Endothelial cell of umbilical vein (primary cell): ENCODE measurements around the gene ATXN1.

Source experiments
- CTCF ChIP-seq, 2 donors: IDR thresholded peaks; 1 replicate in 1 of 2; 2 replicates in 1 of 2; pipeline ENCODE4 v1.5.1; 2011; ENCODE audit warnings: low read length in 2 of 2, mild to moderate bottlenecking in 2 of 2, moderate library complexity in 2 of 2, control low read depth in 1 of 2, inconsistent platforms in 1 of 2, low read depth in 1 of 2; ENCODE audit not compliant: insufficient read depth in 1 of 2; ENCODE audit errors: extremely low read depth in 1 of 2
- EZH2 ChIP-seq: IDR thresholded peaks from 2 replicates; pipeline ENCODE4 v1.6.1; 2012; ENCODE audit warnings: borderline replicate concordance, low read depth, mild to moderate bottlenecking, moderate library complexity, low read length, inconsistent platforms; ENCODE audit not compliant: severe bottlenecking
- JUN ChIP-seq: IDR thresholded peaks from 2 replicates; pipeline ENCODE4 v1.6.1; 2011; ENCODE audit warnings: borderline replicate concordance, low read depth; ENCODE audit not compliant: insufficient read length, insufficient read depth
- POLR2A ChIP-seq: IDR thresholded peaks from 2 replicates; pipeline ENCODE4 v1.6.1; 2012; ENCODE audit warnings: low read depth, mild to moderate bottlenecking, control low read depth, low read length
- POLR2AphosphoS5 ChIP-seq: IDR thresholded peaks from 2 replicates; pipeline ENCODE4 v1.6.1; 2012; ENCODE audit warnings: low read depth, mild to moderate bottlenecking, control low read depth, low read length, moderate library complexity; ENCODE audit not compliant: insufficient read depth
- TF ChIP-seq, protein P1 (sequence below): IDR thresholded peaks from 2 replicates; pipeline ENCODE4 v1.6.1; 2011; ENCODE audit not compliant: insufficient read depth, insufficient read length

DNA sequence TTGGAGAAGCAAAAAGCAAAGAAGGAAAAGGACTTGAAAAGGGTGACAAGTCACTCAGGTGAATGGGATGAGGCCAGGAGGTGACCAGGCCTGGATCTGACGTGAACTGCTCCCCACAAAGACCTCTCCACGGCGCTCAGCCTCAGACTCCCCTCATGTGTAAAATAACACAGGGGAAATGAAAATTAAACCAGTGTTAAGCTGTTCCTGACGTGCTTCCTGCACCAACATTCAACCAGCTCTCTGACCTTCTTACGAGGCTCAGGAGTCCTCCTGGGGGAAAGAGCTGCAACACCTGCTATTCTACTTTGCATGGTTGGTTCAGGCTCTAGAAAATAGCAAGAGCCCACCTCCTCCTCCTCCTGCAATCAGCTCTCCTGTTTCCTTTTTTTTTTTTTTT lies 256.7 kb downstream of the ATXN1 start:
- TF ChIP-seq CTCF (IDR thresholded peaks at IDR 0.05; ENCODE audit: extremely low read depth in 1 of 2, insufficient read depth in 1 of 2, low read depth in 1 of 2, low read length in 2 of 2) = no peak
- no peak for TF ChIP-seq JUN
- TF ChIP-seq EZH2 = no peak
- TF ChIP-seq POLR2A = no peak
- no peak for TF ChIP-seq POLR2AphosphoS5
- TF ChIP-seq, protein P1, sequence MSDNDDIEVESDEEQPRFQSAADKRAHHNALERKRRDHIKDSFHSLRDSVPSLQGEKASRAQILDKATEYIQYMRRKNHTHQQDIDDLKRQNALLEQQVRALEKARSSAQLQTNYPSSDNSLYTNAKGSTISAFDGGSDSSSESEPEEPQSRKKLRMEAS = no peak
